ENCODE results near the gene GRIA3. TPM values are rescaled to one million over a fixed set of nuclear protein-coding genes. Genes with fewer than 3 reads are reported as not detected.
"Not testable (repeated sequence)": the region's sequence is repeated elsewhere in the genome, so short reads cannot be mapped to it uniquely, and the experiment has no call there.

Gene GRIA3
- total and polyA plus RNA-seq, 9 donors, result 1.2 to 11.2 (median 4.2) TPM

- Histone ChIP-seq H3K9me3 (no peaks in the 10 kb centered on the region), H3K27ac (no peak overlapping the region), H3K4me3 (no peak overlapping the region), H3K4me1 (ENCODE audit: insufficient read depth) (no peaks in the 10 kb centered on the region), H3K36me3 (no peaks in the 10 kb centered on the region), H3K27me3 (no peaks in the 10 kb centered on the region)
- DNase-seq, result no peak
- 94 to 97% (median 96%) methylated on average over 7 of the region's 7 CpGs for WGBS, 3 donors
- TF ChIP-seq EP300 (IDR thresholded peaks at IDR 0.05), result no peak
- TF ChIP-seq CTCF (IDR thresholded peaks at IDR 0.05), result no peak
- TF ChIP-seq POLR2A (IDR thresholded peaks at IDR 0.05), result no peak
- intact Hi-C loops (cut with DNase I), result no loop called here
Measured at GRCh38 chrX:123499787-123500186, 315.7 kb downstream of the GRIA3 start.

DNA sequence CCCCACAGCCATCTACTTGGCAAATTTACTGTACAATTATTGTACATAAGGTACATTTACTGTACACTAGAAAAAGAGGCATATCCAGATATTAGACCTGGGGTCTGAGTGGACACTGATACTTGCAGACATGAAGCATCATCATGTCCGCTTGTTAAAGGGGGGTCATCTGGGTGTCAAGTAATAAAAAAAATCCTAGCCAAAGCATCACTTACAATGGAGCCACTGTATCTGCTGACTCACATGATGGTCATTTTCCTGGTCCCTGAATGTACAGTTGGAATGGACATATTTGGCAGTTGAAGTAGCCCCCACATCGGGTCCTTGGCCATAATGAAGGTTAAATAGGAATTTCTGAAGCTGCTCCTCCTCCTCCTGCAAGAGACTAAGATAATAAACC is 320.0 kb downstream of the GRIA3 start:
- H3K9me3 ChIP-seq, result no peaks in the 10 kb centered on the region
- no peak for DNase-seq
- intact Hi-C loops (cut with DNase I), result no loop called here
- H3K4me1 ChIP-seq (ENCODE audit: insufficient read depth), result no peaks in the 10 kb centered on the region
- WGBS, 3 donors, result 64 to 80% (median 66%) methylated on average over 2 of the region's 2 CpGs
- no peak overlapping the region for H3K4me3 ChIP-seq
- H3K27me3 ChIP-seq, result no peaks in the 10 kb centered on the region
- TF ChIP-seq POLR2A (IDR thresholded peaks at IDR 0.05) (no peak), EP300 (IDR thresholded peaks at IDR 0.05) (no peak), CTCF (IDR thresholded peaks at IDR 0.05) (no peak)
- H3K36me3 ChIP-seq, result no peaks in the 10 kb centered on the region
- H3K27ac ChIP-seq, result no peak overlapping the region

DNA sequence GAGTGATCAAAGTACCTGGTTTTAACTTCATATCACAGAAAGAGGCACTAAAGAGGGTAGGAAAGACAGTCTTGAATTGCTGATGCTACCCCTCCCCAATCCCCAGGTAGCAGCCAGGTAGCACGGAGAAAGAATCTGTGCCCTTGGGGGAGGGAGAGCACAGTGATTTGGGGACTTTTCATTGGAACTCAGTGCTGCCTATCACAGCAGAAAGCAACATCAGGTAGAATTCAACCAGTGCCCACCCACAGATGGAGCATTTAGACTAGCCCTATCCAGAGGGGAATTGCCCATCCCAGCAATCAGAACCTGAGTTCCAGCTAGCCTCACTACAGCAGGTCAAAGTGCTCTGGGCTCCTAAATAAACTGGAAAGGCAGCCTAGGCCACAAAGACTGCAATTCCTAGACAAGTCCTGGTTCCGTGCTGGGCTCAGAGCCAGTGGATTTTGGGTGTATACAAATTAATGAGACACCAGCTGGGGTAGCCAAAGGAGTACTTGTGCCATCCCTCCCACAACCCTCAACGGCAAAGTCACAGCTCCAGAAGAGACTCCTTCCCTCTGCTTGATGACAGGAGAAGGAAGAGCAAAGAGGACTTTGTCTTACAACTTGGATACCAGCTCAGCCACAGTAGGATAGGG is 320.7 kb downstream of the GRIA3 start:
- 51 to 65% (median 55%) methylated on average over 3 of the region's 3 CpGs for WGBS, 3 donors
- no peaks in the 10 kb centered on the region for H3K4me1 ChIP-seq (ENCODE audit: insufficient read depth)

GRCh38 chrX:123513585-123514278 is 329.7 kb downstream of the GRIA3 start:
- intact Hi-C loops (cut with DNase I), result no loop called here
- DNase-seq, result no peak
- H3K9me3 ChIP-seq, result no peaks in the 10 kb centered on the region
- no peaks in the 10 kb centered on the region for H3K36me3 ChIP-seq
- no peak for TF ChIP-seq POLR2A (IDR thresholded peaks at IDR 0.05)
- TF ChIP-seq EP300 (IDR thresholded peaks at IDR 0.05), result no peak
- H3K4me1 ChIP-seq (ENCODE audit: insufficient read depth), result no peaks in the 10 kb centered on the region
- 50 to 58% (median 53%) methylated on average over 6 of the region's 6 CpGs for WGBS, 3 donors
- H3K4me3 ChIP-seq, result no peak overlapping the region
- H3K27me3 ChIP-seq, result no peaks in the 10 kb centered on the region
- H3K27ac ChIP-seq, result no peak overlapping the region

More for the DNA sequence above, 320.7 kb downstream of the GRIA3 start:
- no peak for TF ChIP-seq CTCF (IDR thresholded peaks at IDR 0.05)
- no peak for TF ChIP-seq EP300 (IDR thresholded peaks at IDR 0.05)
- no peak for TF ChIP-seq POLR2A (IDR thresholded peaks at IDR 0.05)
- H3K36me3 ChIP-seq, result no peaks in the 10 kb centered on the region
- no peaks in the 10 kb centered on the region for H3K27me3 ChIP-seq
- no peaks in the 10 kb centered on the region for H3K9me3 ChIP-seq
- no peak for DNase-seq
- no peak overlapping the region for H3K27ac ChIP-seq
- no peak overlapping the region for H3K4me3 ChIP-seq
- intact Hi-C loops (cut with DNase I), result no loop called here

- H3K9me3 ChIP-seq; H3K36me3 ChIP-seq; H3K4me1 ChIP-seq (ENCODE audit: insufficient read depth); H3K27me3 ChIP-seq; H3K27ac ChIP-seq; H3K4me3 ChIP-seq; intact Hi-C loops (cut with DNase I); DNase-seq: not testable (repeated sequence)
- WGBS, 3 donors, result 65 to 71% (median 67%) methylated on average over 26 of the region's 26 CpGs
Measured at GRCh38 chrX:123514279-123514640, 330.2 kb downstream of the GRIA3 start.
